ENCODE measurements around the gene CELF6.

GRCh38 chr15:72318408-72318942, 1.5 kb downstream of the CELF6 start:
- TF ChIP-seq CTCF (IDR thresholded peaks at IDR 0.05; ENCODE audit: insufficient read depth, low read length) = no peak
- TF ChIP-seq POLR2AphosphoS5 (IDR thresholded peaks at IDR 0.05; ENCODE audit: low read depth) = no peak
